Transverse colon (tissue), 4 donors: Measurements from ENCODE around the gene ZNFX1. TPM values are rescaled to one million over a fixed set of nuclear protein-coding genes. Genes with fewer than 3 reads are reported as not detected.

Experiments used
- DNase-seq: peaks from one replicate; pipeline ENCODE4 v3.0.0-alpha.2; 2019
- H3K27ac ChIP-seq, 4 donors: fragments of 200-600 bp; sonication (generic); 2 replicates each; pipeline ENCODE4 v1.5.1; 2016 to 2018; ENCODE audit warnings: inconsistent platforms in 4 of 4
- H3K27me3 ChIP-seq: fragments of 200-600 bp; sonication (generic); 2 replicates; pipeline ENCODE4 v1.5.1; 2017; ENCODE audit warnings: inconsistent platforms
- H3K36me3 ChIP-seq, 4 donors: fragments of 200-600 bp; sonication (generic); 2 replicates each; pipeline ENCODE4 v1.5.1; 2017 to 2019; ENCODE audit warnings: inconsistent platforms in 4 of 4
- H3K4me1 ChIP-seq, 4 donors: fragments of 200-600 bp; sonication (generic); 2 replicates each; pipeline ENCODE4 v1.5.1; 2017 to 2020; ENCODE audit warnings: inconsistent platforms in 4 of 4
- H3K4me3 ChIP-seq, 4 donors: fragments of 200-600 bp; sonication (generic); 1 replicate in 1 of 4; 2 replicates in 3 of 4; pipeline versions ENCODE4 v1.5.1 to v1.6.1; 2017 to 2019; ENCODE audit warnings: inconsistent platforms in 4 of 4
- H3K9me3 ChIP-seq, 2 donors: fragments of 200-600 bp; sonication (generic); 2 replicates each; pipeline ENCODE4 v1.5.1; 2017 to 2019; ENCODE audit warnings: inconsistent platforms in 2 of 2
- EP300 ChIP-seq: sonication (generic); formaldehyde crosslinking; IDR thresholded peaks from one replicate; pipeline ENCODE4 v1.6.1; 2017; ENCODE audit warnings: antibody characterized with exemption, low read depth
- POLR2A ChIP-seq: fragments of 450-650 bp; IDR thresholded peaks from one replicate; pipeline ENCODE4 v1.6.1; 2016; ENCODE audit warnings: antibody characterized with exemption, mild to moderate bottlenecking, moderate library complexity
- POLR2AphosphoS5 ChIP-seq, 3 donors: sonication (generic); formaldehyde crosslinking; IDR thresholded peaks; one replicate each; pipeline ENCODE4 v1.6.1; 2016; ENCODE audit warnings: antibody characterized with exemption in 3 of 3
- WGBS, 2 donors: methylation state at CpG; one replicate each; pipeline ENCODE4 v1.1.5; 2018; ENCODE audit warnings: low coverage in 1 of 2; 5-methylcytosine and 5-hydroxymethylcytosine counted together
- in situ Hi-C, 4 donors: fragments of 200-750 bp; cut with MboI; loops; one replicate each; pipeline versions ENCODE4 v1.15.0 to v1.15.1; 2017; ENCODE audit warnings: low sequenced_read_pairs in 3 of 4, low pct_ligation_motif_present in 1 of 4, low pct_unique_long_range_greater_than_20kb in 1 of 4
- intact Hi-C: fragments of 100-400 bp; cut with DNase I; formaldehyde crosslinking; loops from one replicate; pipeline ENCODE4 v1.15.1; 2023; ENCODE audit warnings: low total_unique reads
- total RNA-seq, 4 donors: library from RNA; depleted of rRNA; stranded (reverse); fragments of >200 nt; gene quantifications; one replicate each; pipeline ENCODE4 v1.1.0, GENCODE V29; 2016
- TF ChIP-seq, protein P1 (sequence below), 5 experiments: fragments of 200-600 bp in 3 of 5; fragments of 450-650 bp in 2 of 5; sonication (generic) in 3 of 5; IDR thresholded peaks; 1 replicate in 2 of 5; 2 replicates in 3 of 5; pipeline ENCODE4 v1.5.1; 2016 to 2017; ENCODE audit warnings: antibody characterized with exemption in 5 of 5, inconsistent platforms in 3 of 5, mild to moderate bottlenecking in 2 of 5, moderate library complexity in 1 of 5

ZNFX1 gene
- total RNA-seq, 4 donors from 2014 or later, result 29.1 to 35.4 (median 33.5) TPM

DNA sequence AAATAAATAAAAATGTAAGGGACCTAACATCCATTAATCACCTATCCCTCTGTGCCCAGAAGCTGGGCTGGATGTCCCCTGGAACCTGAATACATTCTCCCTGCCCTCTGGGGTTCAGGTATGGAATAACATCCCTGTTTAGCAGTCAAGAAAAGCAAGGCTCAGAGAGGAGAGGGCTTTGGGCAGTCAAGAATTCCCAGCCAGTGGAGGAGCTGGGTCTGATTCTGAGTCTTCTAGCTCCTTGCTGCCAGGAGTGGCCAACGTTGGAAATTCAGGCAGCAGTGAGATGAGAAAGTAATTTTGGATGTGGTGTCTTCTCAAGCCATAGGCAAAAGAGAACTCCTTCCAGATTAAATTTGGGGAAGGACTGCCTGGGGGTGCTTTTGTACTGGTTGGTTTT, 42.6 kb upstream of the ZNFX1 start:
- TF ChIP-seq EP300, result no peak
- TF ChIP-seq, protein P1, sequence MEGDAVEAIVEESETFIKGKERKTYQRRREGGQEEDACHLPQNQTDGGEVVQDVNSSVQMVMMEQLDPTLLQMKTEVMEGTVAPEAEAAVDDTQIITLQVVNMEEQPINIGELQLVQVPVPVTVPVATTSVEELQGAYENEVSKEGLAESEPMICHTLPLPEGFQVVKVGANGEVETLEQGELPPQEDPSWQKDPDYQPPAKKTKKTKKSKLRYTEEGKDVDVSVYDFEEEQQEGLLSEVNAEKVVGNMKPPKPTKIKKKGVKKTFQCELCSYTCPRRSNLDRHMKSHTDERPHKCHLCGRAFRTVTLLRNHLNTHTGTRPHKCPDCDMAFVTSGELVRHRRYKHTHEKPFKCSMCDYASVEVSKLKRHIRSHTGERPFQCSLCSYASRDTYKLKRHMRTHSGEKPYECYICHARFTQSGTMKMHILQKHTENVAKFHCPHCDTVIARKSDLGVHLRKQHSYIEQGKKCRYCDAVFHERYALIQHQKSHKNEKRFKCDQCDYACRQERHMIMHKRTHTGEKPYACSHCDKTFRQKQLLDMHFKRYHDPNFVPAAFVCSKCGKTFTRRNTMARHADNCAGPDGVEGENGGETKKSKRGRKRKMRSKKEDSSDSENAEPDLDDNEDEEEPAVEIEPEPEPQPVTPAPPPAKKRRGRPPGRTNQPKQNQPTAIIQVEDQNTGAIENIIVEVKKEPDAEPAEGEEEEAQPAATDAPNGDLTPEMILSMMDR (IDR thresholded peaks at IDR 0.05), result peak in 3 of 5 experiments; percentile 6 to 15 (median 10)
- H3K9me3 ChIP-seq, result no peaks in the 10 kb centered on the region
- intact Hi-C loops (no loop called here), in situ Hi-C loops (no loop called here)
- peaks cover 6 to 15% (median 13%) of the 10 kb centered on the region in 4 donors for H3K4me1 ChIP-seq
- no peak overlapping the region for H3K27ac ChIP-seq
- no peak overlapping the region for H3K4me3 ChIP-seq
- DNase-seq, result no peak
- H3K27me3 ChIP-seq, result peaks cover 62% of the 10 kb centered on the region
- 4% methylated on average over 1 of the region's 1 CpG; no CpG with 5 or more reads in 1 of the 2 donors for WGBS, 2 donors
- no peaks in the 10 kb centered on the region for H3K36me3 ChIP-seq

DNA sequence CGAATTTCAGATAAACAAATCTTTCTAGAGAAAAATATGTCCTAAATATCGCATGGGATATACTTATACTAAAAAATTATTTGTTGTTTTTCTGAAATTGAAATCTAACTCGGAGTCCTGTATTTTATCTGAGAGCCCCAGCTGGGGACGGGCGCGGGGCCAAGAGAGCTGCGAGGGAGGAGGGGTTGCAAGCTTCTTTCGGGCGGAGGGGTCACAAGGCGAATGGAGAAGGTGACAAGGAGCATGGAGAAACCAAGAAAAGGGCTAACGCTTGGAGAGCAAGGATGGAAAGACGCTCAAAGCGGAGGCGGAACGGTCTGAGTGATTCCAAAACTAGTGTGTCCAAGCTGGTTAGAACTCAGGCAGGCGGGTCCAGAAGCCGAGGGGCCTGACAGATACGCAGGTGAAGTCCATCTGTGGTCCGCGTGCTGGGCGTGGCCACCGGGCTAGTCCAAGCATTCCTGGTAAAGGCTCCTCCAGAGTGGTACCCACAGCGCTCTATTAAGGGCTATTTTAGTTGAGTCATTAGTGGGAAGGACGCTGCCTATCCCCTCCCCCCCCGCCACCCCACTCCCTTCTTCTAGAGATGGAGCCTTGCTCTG, 41.5 kb upstream of the ZNFX1 start:
- in situ Hi-C loops, result no loop called here
- Histone ChIP-seq H3K9me3 (no peaks in the 10 kb centered on the region), H3K36me3 (no peaks in the 10 kb centered on the region), H3K4me3 (peak overlapping the region in 2 of 4 donors; percentile 23 to 44), H3K4me1 (peaks cover 6 to 15% (median 13%) of the 10 kb centered on the region in 4 donors), H3K27me3 (peaks cover 69% of the 10 kb centered on the region), H3K27ac (no peak overlapping the region)
- 11 to 41% methylated on average over 11 to 25 of the region's 25 CpGs for WGBS, 2 donors
- no peak for DNase-seq
- TF ChIP-seq EP300, result no peak
- TF ChIP-seq, protein P1 (IDR thresholded peaks at IDR 0.05), result no peak
- TF ChIP-seq POLR2A, result no peak
- TF ChIP-seq POLR2AphosphoS5 (IDR thresholded peaks at IDR 0.05), result no peak
- intact Hi-C loops, result no loop called here

DNA sequence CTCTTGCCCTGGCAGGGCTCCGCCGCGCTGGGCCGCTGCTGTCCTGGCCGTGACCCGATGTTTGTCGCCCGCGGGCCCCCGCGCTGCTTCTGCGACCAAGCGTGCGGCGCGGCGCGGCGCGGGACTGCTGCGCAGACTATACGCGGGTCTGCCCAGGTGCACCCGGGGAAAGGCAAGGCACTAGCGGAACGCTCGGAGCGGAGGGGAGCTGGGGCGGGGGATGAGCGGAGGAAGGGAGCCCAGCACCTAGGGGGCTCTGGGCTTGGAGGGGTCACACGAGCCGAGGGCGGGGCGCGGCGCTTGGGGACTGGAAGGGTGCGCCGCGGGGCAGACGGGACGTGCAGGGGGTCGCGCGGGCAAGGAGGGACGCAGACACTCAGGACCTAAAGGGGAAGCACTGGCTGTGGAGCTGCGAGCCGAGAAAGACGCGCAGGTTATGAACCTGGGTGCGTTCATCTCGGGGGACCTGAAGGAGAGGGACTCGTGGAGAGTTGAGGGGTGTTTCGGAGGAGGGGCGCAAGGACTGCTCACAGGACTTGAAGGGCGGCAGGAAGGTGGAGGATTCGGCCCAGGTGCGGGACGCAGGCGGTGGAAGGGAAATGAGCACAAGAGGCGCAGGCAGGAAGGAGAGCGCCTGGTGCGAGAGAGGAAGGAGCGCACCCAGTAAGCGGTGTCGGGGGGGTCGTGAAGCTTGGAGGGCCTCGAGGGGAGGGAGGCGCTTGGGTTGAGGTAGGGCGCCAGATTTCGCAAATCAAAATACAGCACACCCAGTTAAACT, 40.8 kb upstream of the ZNFX1 start:
- Histone ChIP-seq H3K9me3 (no peaks in the 10 kb centered on the region), H3K4me1 (peaks cover 6 to 15% (median 13%) of the 10 kb centered on the region in 4 donors), H3K27ac (no peak overlapping the region), H3K36me3 (no peaks in the 10 kb centered on the region), H3K4me3 (peak overlapping the region in 2 of 4 donors; percentile 23 to 44), H3K27me3 (peaks cover 69% of the 10 kb centered on the region)
- no peak for DNase-seq
- TF ChIP-seq POLR2A, result no peak
- TF ChIP-seq EP300, result no peak
- no peak for TF ChIP-seq POLR2AphosphoS5 (IDR thresholded peaks at IDR 0.05)
- TF ChIP-seq, protein P1 (IDR thresholded peaks at IDR 0.05), result no peak
- WGBS, 2 donors, result 6 to 14% methylated on average over 16 to 60 of the region's 70 CpGs
- intact Hi-C loops, result no loop called here
- in situ Hi-C loops, result no loop called here

DNA sequence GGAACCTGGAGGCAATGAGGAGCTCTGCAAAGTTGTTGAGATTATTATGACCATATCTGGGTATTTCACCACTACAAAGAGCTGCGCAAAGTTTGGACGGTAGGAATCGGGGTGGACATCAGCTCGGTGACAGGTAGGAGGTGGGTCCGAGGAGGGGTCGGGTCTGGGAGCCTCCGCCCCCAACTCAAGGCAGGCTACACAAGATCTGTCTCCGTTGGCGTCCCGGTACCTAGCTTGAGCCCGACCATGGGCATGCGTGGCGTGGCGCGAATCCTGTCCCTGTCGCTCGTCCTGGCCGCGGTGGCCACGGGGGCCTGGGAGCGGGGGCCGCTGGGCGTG, 40.2 kb upstream of the ZNFX1 start:
- Histone ChIP-seq H3K36me3 (no peaks in the 10 kb centered on the region), H3K4me3 (peak overlapping the region in 2 of 4 donors; percentile 23 to 44), H3K27me3 (peaks cover 69% of the 10 kb centered on the region), H3K27ac (no peak overlapping the region), H3K9me3 (no peaks in the 10 kb centered on the region), H3K4me1 (peaks cover 6 to 15% (median 13%) of the 10 kb centered on the region in 4 donors)
- TF ChIP-seq EP300, result no peak
- TF ChIP-seq, protein P1 (IDR thresholded peaks at IDR 0.05), result no peak
- intact Hi-C loops (no loop called here), in situ Hi-C loops (no loop called here)
- DNase-seq, result no peak
- 25% methylated on average over 21 of the region's 23 CpGs; no CpG with 5 or more reads in 1 of the 2 donors for WGBS, 2 donors
